ENCODE measurements around the gene QRSL1.
"Not testable (repeated sequence)": the region's sequence is repeated elsewhere in the genome, so short reads cannot be mapped to it uniquely, and the experiment has no call there.

QRSL1 gene

DNA sequence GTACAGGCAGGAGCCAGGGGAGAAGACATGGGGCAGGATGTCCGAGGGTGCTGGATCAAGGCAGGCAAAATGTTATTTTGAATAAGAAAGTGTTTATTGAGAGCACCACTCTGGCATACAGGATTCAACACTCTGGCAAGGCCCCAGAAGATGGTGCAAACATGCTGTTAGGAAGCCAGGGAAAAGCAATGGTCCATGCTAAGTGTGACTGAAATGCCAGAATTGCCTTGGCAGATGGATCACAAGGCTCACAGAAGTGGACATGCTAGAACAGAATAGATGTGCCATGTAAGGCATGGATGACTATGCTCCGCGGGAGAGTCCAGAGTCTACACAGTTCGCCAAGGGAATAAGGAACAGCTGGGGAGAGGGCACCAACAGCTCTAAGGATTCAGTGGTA lies 54.6 kb downstream of the QRSL1 start:
- DNase-seq: no peak

DNA sequence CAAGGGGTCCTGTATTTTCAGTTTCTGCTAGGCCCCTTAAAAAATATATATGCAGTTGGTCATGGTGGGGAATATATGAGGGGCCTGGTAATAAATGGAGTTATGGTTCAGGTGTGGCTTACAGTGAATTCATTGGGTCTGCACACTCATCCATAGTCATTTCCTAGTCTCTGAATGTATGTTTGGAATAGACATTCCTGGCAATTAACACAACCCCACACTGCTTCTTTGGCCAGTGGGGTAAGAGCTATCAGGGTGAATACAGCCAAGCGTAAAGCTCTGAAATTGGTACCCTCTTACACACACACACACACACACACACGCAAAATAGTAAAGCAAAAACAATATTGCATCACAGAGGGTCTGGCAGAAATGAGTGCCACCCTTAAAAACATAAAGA lies 56.5 kb downstream of the QRSL1 start:
- DNase-seq: no peak

DNA sequence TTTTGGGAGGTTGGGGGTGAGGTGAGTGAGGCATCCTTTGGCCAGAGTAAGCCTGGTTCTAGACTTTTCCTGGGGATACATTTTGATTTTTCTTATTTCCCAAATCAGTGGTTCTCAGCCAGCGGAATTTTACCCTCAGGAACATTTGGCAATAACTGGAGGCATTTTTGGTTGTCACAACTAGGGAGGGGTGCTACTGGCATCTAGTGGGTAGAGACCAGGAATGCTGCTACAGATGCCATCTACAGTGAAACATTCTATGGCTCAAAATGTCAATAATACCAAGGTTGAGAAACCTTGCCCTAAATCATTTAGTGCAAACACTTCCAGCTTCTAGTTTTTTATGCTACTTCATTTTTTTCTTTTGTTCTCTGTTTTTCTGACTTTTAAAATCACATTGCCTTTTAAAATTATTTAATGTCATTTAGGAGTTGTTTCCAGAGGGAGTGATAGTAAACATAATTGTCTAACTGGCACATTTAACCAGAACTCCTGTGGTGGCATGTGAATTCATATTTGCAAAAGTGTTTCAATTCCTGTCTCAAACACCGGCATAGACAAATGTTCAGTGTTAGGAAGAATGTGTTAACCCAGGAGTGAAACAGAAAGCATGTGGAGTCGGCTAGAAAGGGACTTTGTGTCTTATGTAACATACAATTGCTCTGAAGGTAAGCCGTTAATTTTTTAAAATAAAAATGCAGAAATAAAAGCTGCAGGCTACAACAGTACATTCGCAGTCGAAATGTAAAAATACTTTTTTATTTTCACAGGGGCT lies 59.0 kb downstream of the QRSL1 start:
- DNase-seq: no peak

DNA sequence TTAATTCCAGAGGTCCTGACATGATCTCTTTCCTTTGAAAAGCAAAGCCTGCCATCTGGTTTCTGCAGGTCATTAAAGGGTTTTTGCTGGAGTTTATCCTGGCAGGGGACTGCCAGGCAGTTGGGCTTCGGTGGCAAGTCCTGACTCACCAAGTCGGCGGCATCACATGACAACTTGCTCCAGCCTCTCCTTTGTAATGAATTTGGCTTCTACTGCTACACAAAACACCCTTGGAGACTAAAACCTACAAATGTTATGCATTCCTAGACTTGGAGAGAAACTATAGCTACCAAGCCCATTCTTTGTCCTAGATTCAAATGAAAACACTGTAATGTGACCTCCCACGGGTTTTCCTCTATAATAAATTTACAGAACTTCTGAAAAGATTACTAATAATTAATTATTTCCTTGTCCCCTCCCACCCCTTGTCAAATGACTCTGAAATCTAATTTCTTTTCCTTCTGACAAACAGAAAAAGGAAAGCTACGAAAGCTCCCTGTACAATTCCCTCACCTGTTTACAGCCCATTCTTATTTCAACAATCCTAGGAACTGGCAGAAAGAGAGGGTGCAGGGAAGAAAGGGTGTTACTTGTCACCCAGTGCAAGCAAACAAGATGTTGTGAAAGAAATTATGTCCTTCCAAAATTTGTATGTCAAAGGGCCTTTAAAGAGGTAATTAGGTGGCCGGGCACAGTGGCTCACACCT lies 62.9 kb downstream of the QRSL1 start:
- DNase-seq: no peak

DNA sequence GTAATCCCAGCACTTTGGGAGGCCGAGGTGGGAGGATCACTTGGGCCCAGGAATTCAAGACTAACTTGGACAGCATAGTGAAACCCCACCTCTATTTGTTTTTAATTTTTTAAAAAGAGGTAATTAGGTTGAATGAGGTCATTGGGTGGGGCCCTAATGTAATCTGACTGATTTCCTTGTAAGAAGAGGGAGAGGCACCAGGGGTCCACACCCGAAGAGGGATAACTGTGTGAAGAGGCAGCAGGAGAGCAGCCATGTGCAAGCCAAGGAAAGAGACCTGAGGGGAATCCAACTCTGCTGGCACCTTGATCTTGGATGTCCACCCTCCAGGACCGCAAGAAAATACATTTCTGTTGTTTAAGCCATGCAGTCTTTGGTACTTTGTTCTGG lies 63.4 kb downstream of the QRSL1 start:
- DNase-seq: no peak

DNA sequence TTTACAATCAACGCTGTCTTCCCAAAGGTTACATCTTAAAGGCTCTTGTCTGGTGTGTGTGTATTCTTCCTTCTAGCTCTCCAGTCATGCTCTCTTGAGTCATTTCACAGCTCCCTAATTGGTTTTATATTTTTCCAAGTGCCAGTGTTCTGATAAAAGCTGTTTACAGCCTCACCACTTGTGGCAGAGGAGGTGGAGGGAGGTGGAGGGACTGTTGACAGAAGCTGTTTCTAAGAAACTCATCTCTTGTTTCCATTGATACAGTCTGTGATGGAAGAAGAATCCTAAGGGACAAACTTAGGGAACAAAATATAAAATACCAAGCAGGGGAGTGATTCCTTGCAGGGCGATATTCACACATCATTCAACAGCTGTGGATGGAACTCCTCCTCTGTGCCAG lies 64.0 kb downstream of the QRSL1 start:
- DNase-seq: no peak

DNA sequence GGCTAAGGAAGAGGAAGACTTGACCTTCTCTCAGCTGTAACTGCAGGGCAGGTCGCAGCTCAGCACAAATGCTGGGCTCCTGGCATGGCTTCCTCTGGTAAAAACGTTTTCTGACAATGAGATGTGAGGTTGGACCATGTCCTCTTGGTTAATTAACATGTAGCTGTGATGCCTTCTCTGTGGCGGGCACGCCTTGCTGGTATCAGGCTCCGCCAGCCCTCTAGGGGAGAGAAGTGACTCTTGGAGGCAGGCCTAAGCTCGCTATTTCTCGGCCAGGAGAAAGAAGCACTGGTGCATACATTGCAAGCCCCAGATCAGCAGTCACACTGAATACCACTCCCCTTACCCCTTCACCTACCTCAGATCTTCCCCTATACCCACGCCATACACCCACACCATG lies 65.0 kb downstream of the QRSL1 start:
- no peak for DNase-seq

DNA sequence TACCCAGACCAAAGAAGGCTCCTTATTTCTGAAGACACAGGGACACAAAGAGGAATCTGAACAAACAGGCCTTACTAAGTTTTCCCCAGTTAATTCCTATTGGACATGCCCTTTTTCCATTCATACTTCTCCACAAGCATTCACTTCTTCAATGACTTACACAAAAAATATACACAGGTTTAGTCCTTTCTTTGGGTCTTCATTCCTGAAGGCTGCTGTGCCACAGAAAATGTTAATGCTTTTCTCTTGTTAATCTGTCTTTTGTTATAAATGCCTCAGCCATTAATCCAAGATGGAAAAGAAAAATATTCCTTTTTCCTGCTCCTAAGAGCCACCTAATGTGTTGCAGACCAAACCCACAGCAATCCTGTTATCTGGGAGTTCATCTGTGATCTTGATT lies 71.2 kb downstream of the QRSL1 start:
- DNase-seq: no peak

DNA sequence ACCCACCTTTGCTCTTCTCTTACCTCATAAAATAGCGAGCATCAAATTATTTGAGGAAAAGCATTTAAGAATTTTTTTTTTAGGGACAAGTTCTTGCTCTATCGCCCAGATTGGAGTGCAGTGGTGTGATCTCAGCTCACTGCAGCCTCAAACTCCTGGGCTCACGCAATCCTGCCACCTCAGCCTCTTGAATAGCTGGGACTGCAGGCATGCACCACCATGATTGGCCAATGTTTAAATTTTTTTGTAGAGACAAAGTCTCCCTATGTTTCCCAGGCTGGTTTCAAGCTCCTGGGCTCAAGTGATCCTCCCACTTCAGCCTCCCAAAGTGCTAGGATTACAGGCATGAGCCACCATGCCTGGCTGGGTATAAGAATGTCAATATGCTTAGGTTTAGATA lies 71.8 kb downstream of the QRSL1 start:
- DNase-seq: not testable (repeated sequence)

DNA sequence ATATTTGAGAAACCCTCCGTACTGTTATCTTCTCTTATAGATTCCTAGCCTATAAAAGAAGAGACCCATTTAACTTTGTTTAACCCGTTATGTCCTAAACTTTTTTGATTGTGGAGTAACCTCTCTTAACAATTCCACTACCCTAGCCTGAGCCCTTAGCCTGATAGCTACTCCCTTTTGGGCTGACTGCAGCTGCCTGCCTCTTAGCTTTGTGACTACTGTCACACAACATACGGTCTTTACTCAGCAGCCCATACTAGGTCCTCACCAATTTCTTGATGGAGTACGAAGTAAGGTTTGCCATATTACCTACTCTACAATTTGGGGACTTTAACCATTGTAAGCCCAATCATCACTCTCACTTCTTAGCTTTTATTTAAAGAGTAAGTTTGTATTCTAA lies 72.7 kb downstream of the QRSL1 start:
- DNase-seq: no peak

DNA sequence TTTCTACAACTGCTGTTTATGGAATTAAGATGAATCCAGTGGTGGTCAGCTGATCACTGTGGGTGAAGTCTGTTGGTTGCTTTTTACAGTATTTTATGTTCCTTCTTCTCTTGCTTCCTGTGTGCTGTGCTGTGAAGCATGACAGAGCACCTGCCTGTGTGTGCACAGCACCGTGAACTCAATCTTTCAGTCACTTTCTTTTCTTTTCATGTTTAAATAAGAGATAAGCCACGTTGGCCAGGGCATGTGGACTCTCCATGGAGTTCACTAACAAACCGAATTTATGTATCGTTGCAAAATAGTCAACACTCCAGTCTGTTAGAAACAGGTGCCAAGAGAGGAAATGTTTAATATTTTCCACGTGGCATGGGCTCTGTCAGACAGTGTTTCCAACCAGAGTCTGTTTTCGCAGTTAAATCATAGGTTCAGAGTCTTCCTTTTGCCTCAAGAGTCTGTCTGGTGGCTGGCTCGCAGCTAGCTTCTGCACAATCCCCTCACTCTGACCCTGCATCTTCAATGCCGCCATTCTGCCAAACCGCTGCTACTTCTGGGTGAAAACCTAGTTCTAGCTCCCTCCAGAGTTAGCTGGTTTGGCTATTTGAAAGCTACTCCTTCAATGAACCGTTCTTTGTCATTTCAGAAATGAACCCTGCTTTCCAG lies 73.2 kb downstream of the QRSL1 start:
- DNase-seq: no peak

DNA sequence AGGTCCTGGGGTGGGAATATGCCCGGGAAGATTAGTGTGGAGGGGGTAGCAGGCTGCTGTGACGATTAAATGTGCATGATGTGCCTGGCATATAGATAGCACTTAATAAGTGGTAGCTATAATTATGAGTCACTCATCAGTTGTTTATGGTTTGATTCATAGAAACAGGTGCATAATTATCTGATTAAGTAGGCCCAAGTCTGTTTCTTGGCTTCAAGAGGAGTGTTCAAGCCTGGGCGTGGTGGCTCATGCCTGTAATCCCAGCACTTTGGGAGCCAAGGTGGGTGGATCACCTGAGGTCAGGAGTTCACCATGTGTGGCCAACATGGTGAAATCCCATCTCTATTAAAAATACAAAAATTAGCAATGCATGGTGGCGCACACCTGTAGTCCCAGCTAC lies 74.9 kb downstream of the QRSL1 start:
- DNase-seq: no peak

DNA sequence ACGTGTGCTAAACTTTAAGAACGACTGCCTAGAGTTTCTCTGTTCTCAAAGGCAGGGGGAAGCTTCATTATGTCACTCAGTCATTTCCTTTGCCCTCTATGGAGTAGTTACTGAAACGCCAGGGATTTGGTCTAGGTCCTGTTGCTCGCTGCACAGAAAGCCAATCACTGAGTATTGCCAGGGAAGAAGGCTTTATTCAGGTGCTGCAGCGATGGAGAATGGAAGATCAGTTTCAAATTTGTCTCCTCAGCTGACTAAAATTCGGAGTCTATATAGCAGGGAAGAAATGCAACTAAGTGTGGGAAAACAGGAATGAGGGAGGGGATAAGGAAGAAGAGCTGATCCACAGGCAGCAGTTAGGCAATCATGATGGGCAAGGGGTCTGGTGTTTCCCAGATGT lies 75.8 kb downstream of the QRSL1 start:
- no peak for DNase-seq

DNA sequence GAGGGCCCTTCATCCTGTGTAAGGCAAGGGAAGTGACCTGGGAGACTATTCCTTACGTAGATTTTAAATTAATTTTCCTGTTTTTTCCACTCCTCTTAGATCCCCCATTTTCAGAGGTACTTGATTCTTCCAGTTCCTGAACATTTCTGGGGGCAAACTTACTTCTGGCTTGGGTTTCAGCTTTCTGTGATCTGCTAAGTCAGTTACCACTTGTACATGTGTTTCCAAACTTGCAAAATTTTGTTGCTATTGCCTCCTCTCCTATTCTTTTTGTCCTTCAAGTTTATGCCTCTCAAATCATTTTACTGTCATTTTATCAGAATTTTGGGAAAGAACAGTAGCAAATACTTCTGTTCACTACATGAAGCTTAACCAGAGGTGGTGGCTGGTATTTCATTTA lies 81.2 kb downstream of the QRSL1 start:
- no peak for DNase-seq

DNA sequence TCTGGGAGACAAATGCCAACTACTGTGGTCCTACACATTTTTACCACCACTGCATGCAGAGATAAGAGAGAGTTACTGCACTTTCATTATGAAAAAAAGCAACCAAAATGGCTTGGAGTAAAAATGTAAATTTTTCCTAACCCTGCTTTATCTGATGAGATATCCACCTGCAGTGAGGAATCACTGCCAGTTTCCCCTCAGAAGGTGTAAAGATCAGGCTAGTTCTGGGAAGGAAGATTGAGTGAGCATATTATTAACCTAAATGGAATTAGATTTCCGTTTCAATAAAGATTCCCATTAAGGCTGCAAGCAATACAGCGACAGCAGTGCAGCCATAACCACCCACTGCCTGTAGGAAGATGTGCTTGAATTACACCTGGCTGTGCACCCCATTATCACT lies 84.9 kb downstream of the QRSL1 start:
- no peak for DNase-seq

DNA sequence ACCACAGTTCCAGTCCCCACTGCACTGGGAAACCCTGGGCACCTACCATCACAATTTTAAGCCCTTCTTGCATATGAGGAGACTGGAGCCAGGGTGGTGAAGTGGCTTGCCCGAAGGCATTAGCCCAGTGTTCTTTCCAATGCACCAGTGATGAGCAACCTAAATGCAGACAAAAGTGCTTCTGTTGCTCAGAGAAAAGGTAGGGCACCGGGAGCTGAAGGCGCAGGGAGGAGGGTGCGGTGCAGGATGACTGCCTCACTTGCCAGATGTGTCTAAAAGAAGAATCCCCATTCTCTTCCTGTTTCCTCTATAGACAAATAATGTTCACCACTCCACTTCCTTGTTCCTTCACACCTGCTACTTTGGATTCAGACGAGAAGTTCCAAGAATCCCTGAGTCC lies 86.5 kb downstream of the QRSL1 start:
- DNase-seq: no peak

DNA sequence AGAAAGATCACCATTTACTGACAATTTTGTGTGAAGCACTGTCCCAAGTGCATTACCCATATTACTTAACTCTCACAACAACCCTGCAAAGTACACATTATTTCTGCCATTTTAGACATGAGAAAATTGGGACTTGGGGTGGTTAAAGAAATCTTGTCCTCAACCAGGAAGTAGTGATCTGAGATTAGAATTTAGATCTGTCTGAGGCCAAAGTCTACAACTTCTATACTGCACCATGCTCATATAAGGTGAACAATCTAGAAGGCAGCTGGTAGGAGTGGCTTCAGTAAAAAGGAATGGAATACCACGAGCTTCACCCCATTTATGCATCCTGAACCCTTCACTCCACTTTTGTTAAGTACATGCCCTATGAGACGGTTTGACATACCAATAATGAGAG lies 87.6 kb downstream of the QRSL1 start:
- DNase-seq: no peak
